A549 (cell line): ENCODE measurements around the gene PRKCZ. TPM values are rescaled to one million over a fixed set of nuclear protein-coding genes. Genes with fewer than 3 reads are reported as not detected.

Experiments used
- ATAC-seq, 2 experiments: fragments of 200-7000 bp in 1 of 2; fragments of >200 bp in 1 of 2; cut with Nextera tagmentation in 1 of 2; cut with Tn5 transposase in 1 of 2; 3 replicates each; pipeline versions ENCODE4 v1.8.0 to v1.9.1; 2018 to 2020; ENCODE audit warnings: mild to moderate bottlenecking in 1 of 2, moderate library complexity in 1 of 2
- CTCF ChIA-PET: fragments of 300-600 bp; sonication (Branson Sonifier 250); formaldehyde crosslinking; extraction: SDS; loops from one replicate; lab custom pipeline; 2021; ENCODE audit warnings: antibody characterized with exemption, inconsistent platforms; lab: Yijun Ruan, JAX
- POLR2A ChIA-PET: fragments of 350-600 bp; formaldehyde crosslinking; extraction: SDS; loops from one replicate; lab custom pipeline; 2021; ENCODE audit warnings: antibody characterized with exemption, inconsistent platforms; lab: Yijun Ruan, JAX
- DNase-seq, 2 experiments: peaks; one replicate each; pipeline versions ENCODE4 v3.0.0 to v3.0.0-alpha.2; 2011 to 2016; ENCODE audit warnings: low read depth in 1 of 2, low spot score in 1 of 2
- FAIRE-seq: peaks from 2 replicates; lab custom pipeline; 2011; peaks lifted over from hg19 to GRCh38; lab: Jason Lieb, UNC
- H3K27ac ChIP-seq, 2 experiments: fragments of >200 bp; sonication (Bioruptor Twin); formaldehyde crosslinking; 3 replicates each; pipeline ENCODE4 v1.5.1; 2016 to 2017
- H3K4me1 ChIP-seq: fragments of >200 bp; sonication (Bioruptor Twin); formaldehyde crosslinking; 3 replicates; pipeline ENCODE4 v1.6.1; 2016
- H3K4me2 ChIP-seq: fragments of >200 bp; sonication (Bioruptor Twin); formaldehyde crosslinking; 3 replicates; pipeline ENCODE4 v1.6.1; 2016
- H3K4me3 ChIP-seq: fragments of >200 bp; sonication (Bioruptor Twin); formaldehyde crosslinking; 3 replicates; pipeline ENCODE4 v1.5.1; 2016
- H3K9me3 ChIP-seq: fragments of >200 bp; sonication (Bioruptor Twin); formaldehyde crosslinking; 3 replicates; pipeline ENCODE4 v1.6.1; 2016
- BHLHE40 ChIP-seq: IDR thresholded peaks from 2 replicates; pipeline ENCODE4 v1.6.1; 2012; ENCODE audit warnings: low read depth, low read length, inconsistent platforms
- CBX2 ChIP-seq: fragments of 200-600 bp; sonication (generic); IDR thresholded peaks from 2 replicates; pipeline ENCODE4 v1.6.1; 2016; ENCODE audit warnings: low read depth, mild to moderate bottlenecking, borderline replicate concordance
- CBX8 ChIP-seq: fragments of 200-600 bp; sonication (generic); IDR thresholded peaks from 2 replicates; pipeline ENCODE4 v1.6.1; 2016
- CEBPB ChIP-seq, 2 experiments: fragments of >200 bp in 1 of 2; sonication (Bioruptor Twin) in 1 of 2; formaldehyde crosslinking in 1 of 2; IDR thresholded peaks; 2 replicates each; pipeline ENCODE4 v1.6.1; 2012 to 2016
- EHF ChIP-seq: fragments of 250-450 bp; sonication (Bioruptor Pico); IDR thresholded peaks from 2 replicates; pipeline ENCODE4 v1.5.0; 2020; ENCODE audit warnings: mild to moderate bottlenecking
- FOXS1 ChIP-seq: fragments of 250-450 bp; sonication (Bioruptor Pico); IDR thresholded peaks from 2 replicates; pipeline ENCODE4 v1.5.0; 2020; ENCODE audit warnings: mild to moderate bottlenecking, moderate library complexity
- HDAC2 ChIP-seq: fragments of 200-600 bp; sonication (generic); IDR thresholded peaks from 2 replicates; pipeline ENCODE4 v1.6.1; 2016
- HOXB5 ChIP-seq: fragments of 250-450 bp; sonication (Bioruptor Pico); IDR thresholded peaks from 2 replicates; pipeline ENCODE4 v1.5.0; 2020; ENCODE audit warnings: mild to moderate bottlenecking, moderate library complexity
- KDM1A ChIP-seq: fragments of 200-600 bp; sonication (generic); IDR thresholded peaks from 2 replicates; pipeline ENCODE4 v1.6.1; 2016; ENCODE audit warnings: low read depth, mild to moderate bottlenecking
- MAX ChIP-seq: IDR thresholded peaks from 2 replicates; pipeline ENCODE4 v1.6.1; 2012
- PHF8 ChIP-seq: fragments of 200-600 bp; sonication (generic); IDR thresholded peaks from 2 replicates; pipeline ENCODE4 v1.6.1; 2016; ENCODE audit warnings: low read depth, mild to moderate bottlenecking, antibody characterized with exemption, moderate library complexity, borderline replicate concordance
- RAD21 ChIP-seq, 2 experiments: fragments of >200 bp in 1 of 2; sonication (Bioruptor Twin) in 1 of 2; formaldehyde crosslinking in 1 of 2; IDR thresholded peaks in 1 of 2; conservative IDR thresholded peaks in 1 of 2; 2 replicates in 1 of 2; 3 replicates in 1 of 2; pipeline ENCODE4 v1.6.1; 2012 to 2018; ENCODE audit warnings: inconsistent platforms in 1 of 2
- RARB ChIP-seq: fragments of 250-450 bp; sonication (Bioruptor Pico); IDR thresholded peaks from 2 replicates; pipeline ENCODE4 v1.8.0; 2021; ENCODE audit warnings: mild to moderate bottlenecking, moderate library complexity
- RCOR1 ChIP-seq: fragments of 150-350 bp; IDR thresholded peaks from 2 replicates; pipeline ENCODE4 v1.6.1; 2014; ENCODE audit warnings: antibody characterized with exemption, low read length, low read depth
- REST ChIP-seq: fragments of 200-600 bp; sonication (generic); IDR thresholded peaks from 2 replicates; pipeline ENCODE4 v1.6.1; 2016; ENCODE audit warnings: antibody characterized with exemption, mild to moderate bottlenecking, moderate library complexity
- SREBF2 ChIP-seq: fragments of 450-650 bp; IDR thresholded peaks from 2 replicates; pipeline ENCODE4 v1.6.1; 2014; ENCODE audit warnings: mild to moderate bottlenecking, moderate library complexity
- TP53 ChIP-seq: fragments of 250-450 bp; sonication (Bioruptor Pico); IDR thresholded peaks from 2 replicates; pipeline ENCODE4 v1.5.0; 2021; ENCODE audit warnings: mild to moderate bottlenecking, moderate library complexity
- ZC3H11A ChIP-seq: fragments of 450-650 bp; IDR thresholded peaks from 2 replicates; pipeline ENCODE4 v1.6.1; 2014; ENCODE audit warnings: antibody characterized with exemption, mild to moderate bottlenecking
- ZNF302 ChIP-seq: fragments of 250-450 bp; sonication (Bioruptor Pico); IDR thresholded peaks from 2 replicates; pipeline ENCODE4 v1.9.0; 2021; ENCODE audit warnings: inconsistent platforms, mild to moderate bottlenecking, moderate library complexity
- WGBS: methylation state at CpG from one replicate; pipeline ENCODE4 v1.1.6; 2017; ENCODE audit errors: missing lambda C conversion rate; 5-methylcytosine and 5-hydroxymethylcytosine counted together
- polyA plus RNA-seq, 4 experiments: library from polyadenylated mRNA; depleted of rRNA in 3 of 4; stranded (reverse); fragments of >200 nt; fragmentation: RNase III in 1 of 4; extraction: RNeasy Plus Mini Kit Qiagen cat#74134 plus additional on column Dnase treatment in 1 of 4; gene quantifications; 2 replicates in 3 of 4; 3 replicates in 1 of 4; pipeline ENCODE4 v1.2.3, GENCODE V29; 2011 to 2017

The PRKCZ gene
- polyA plus RNA-seq, 2 of the 4 experiments (the other 2 are of a cell fraction) = 9.5 to 9.8 TPM

GRCh38 chr1:2009101-2010053 lies 40.8 kb upstream of the PRKCZ start:
- TF ChIP-seq EHF (no peak), KDM1A (no peak), SREBF2 (no peak), HDAC2 (no peak), PHF8 (no peak), ZNF302 (CRISPR knock-in tag) (no peak), CEBPB (IDR thresholded peaks at IDR 0.05) (no peak)
- Histone ChIP-seq H3K9me3 (no peaks in the 10 kb centered on the region), H3K4me2 (no peak overlapping the region), H3K27ac (no peak overlapping the region), H3K4me1 (no peaks in the 10 kb centered on the region), H3K4me3 (no peak overlapping the region)
- ATAC-seq (peak in 1 of 2 experiments; percentile 34; a peak in 2 of 6 replicates), FAIRE-seq (no peak), DNase-seq (no peak)
- POLR2A ChIA-PET = no interaction called here
- WGBS = 79% methylated on average over 22 of the region's 27 CpGs
- CTCF ChIA-PET = interaction anchor here (0.8 to 2.1 kb wide), 4 partner anchors 9 to 65 kb away, joined by 3 to 5 read pairs (median 3); no protein-coding TSS in a partner anchor

- CTCF ChIA-PET = interaction anchor here (1.3 kb wide), 1 partner anchor 54 kb away, joined by 5 read pairs; no protein-coding TSS in a partner anchor
- no peak for FAIRE-seq
- H3K4me3 ChIP-seq = no peak overlapping the region
- no peak overlapping the region for H3K27ac ChIP-seq
- no peak overlapping the region for H3K4me2 ChIP-seq
- no peak for TF ChIP-seq REST
- TF ChIP-seq RARB (CRISPR knock-in tag) = no peak
- no peak for TF ChIP-seq ZC3H11A
- no peak for TF ChIP-seq RAD21 (conservative IDR thresholded peaks at IDR 0.05 in 1 of 2, IDR thresholded peaks at IDR 0.05 in 1 of 2)
- TF ChIP-seq EHF = no peak
- no peak for TF ChIP-seq MAX
- TF ChIP-seq BHLHE40 = no peak
- TF ChIP-seq TP53 (CRISPR knock-in tag) = no peak
- TF ChIP-seq FOXS1 (CRISPR knock-in tag) = no peak
- no peak for TF ChIP-seq HOXB5 (CRISPR knock-in tag)
- TF ChIP-seq CBX8 = no peak
- TF ChIP-seq CBX2 = no peak
- no peak for TF ChIP-seq RCOR1
- no peak for ATAC-seq
- DNase-seq = no peak
- WGBS = 87% methylated on average over 11 of the region's 15 CpGs
- H3K9me3 ChIP-seq = no peaks in the 10 kb centered on the region
- POLR2A ChIA-PET = no interaction called here
- H3K4me1 ChIP-seq = 0 out of 3 replicates have a peak, but pooled peaks cover 6% of the 10 kb centered on the region
Observed at GRCh38 chr1:2014181-2014580, 36.0 kb upstream of the PRKCZ start.
